Measurements from ENCODE around the gene IRX2.
A peak's percentile ranks its signal among the peaks of the same experiment; 100 is the strongest.

The IRX2 gene

GRCh38 chr5:2741956-2742355 is 9.5 kb downstream of the IRX2 start:
- Histone ChIP-seq H3K79me1 (replicated peaks; ENCODE audit: low read length, poor library complexity, severe bottlenecking) (no peaks in the 10 kb centered on the region), H3K4me1 (ENCODE audit: control insufficient read depth, insufficient read depth, low read depth, low read length) (peaks cover 5% of the 10 kb centered on the region), H2AFZ (ENCODE audit: low read depth, low read length) (no peak overlapping the region), H3K4me3 (ENCODE audit: insufficient read depth in 1 of 2, low read depth in 1 of 2, low read length in 2 of 2) (no peak overlapping the region), H2BK12ac (ENCODE audit: low read length in 2 of 2) (no peak overlapping the region), H2BK15ac (ENCODE audit: low read depth, poor library complexity, severe bottlenecking) (no peak overlapping the region), H3K9ac (ENCODE audit: low read length) (no peak overlapping the region), H2BK120ac (ENCODE audit: low read depth, low read length) (no peak overlapping the region), H2BK5ac (ENCODE audit: low read depth, low read length, poor library complexity, severe bottlenecking) (no peak overlapping the region), H3K18ac (ENCODE audit: low read depth in 1 of 2, low read length in 2 of 2) (no peak overlapping the region), H3K27ac (ENCODE audit: low read length, poor library complexity, severe bottlenecking) (no peak overlapping the region), H3K14ac (ENCODE audit: low read length in 2 of 2) (no peak overlapping the region), H3K9me3 (ENCODE audit: control insufficient read depth, low read length) (peaks cover under 1% of the 10 kb centered on the region), H3K27me3 (ENCODE audit: control insufficient read depth in 1 of 2, insufficient read depth in 1 of 2, low read length in 2 of 2) (peaks cover 0 to 51% of the 10 kb centered on the region in 2 experiments), H4K91ac (ENCODE audit: low read length) (no peak overlapping the region), H2AK5ac (ENCODE audit: low read length, severe bottlenecking) (no peak overlapping the region), H3K4ac (ENCODE audit: low read depth in 1 of 2, low read length in 2 of 2) (no peak overlapping the region), H3K36me3 (ENCODE audit: control insufficient read depth in 1 of 2, insufficient read depth in 2 of 2, low read depth in 1 of 2, low read length in 2 of 2) (peaks cover 0 to 12% of the 10 kb centered on the region in 2 experiments), H4K8ac (ENCODE audit: low read length) (no peak overlapping the region), H3K4me2 (ENCODE audit: low read length, poor library complexity, severe bottlenecking) (no peak overlapping the region), H3K23ac (ENCODE audit: low read length in 2 of 2) (no peak overlapping the region)
- WGBS, result 55% methylated on average over 3 of the region's 3 CpGs
- DNase-seq, result no peak

DNA sequence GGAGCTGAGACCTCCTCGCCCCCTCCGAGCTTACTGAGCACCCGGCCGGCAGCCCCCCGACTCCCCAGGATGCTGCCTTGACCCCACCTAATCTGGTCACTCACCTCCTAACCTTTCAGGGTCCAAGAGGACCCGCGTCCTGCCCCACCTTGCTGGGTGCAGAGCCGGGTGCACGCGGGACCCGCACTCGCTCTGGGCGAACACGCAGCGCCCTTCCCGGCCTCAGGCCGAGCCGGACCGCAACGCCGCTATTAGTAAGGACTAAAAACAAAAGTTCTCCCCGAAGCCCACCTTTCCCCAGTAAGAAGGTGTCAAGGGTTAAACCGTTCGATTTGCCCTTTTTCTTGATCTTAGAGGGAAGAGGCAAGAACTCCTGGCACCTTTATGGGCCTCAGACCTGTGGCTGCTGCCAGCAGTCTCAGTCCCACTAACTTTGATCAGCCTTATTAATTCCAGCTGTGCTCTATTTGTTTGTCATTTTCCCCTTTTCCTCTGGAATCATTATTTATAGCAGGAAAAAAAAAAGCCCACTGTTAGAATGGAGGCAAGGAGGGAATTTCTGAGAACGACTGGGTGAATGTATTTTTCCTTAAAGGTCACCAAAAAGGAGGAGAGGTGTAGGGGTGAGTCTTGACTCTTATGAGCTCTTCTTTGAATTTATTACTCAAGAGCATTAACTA is 10.5 kb downstream of the IRX2 start:
- H3K4me1 ChIP-seq (ENCODE audit: control insufficient read depth, insufficient read depth, low read depth, low read length), result peaks cover 5% of the 10 kb centered on the region
- no peak overlapping the region for H3K9ac ChIP-seq (ENCODE audit: low read length)
- H3K27me3 ChIP-seq (ENCODE audit: control insufficient read depth in 1 of 2, insufficient read depth in 1 of 2, low read length in 2 of 2), result peaks cover 0 to 51% of the 10 kb centered on the region in 2 experiments
- H3K9me3 ChIP-seq (ENCODE audit: control insufficient read depth, low read length), result peaks cover 4% of the 10 kb centered on the region
- H2AK5ac ChIP-seq (ENCODE audit: low read length, severe bottlenecking), result no peak overlapping the region
- no peak overlapping the region for H3K4me3 ChIP-seq (ENCODE audit: insufficient read depth in 1 of 2, low read depth in 1 of 2, low read length in 2 of 2)
- DNase-seq, result no peak
- peaks cover 0 to 12% of the 10 kb centered on the region in 2 experiments for H3K36me3 ChIP-seq (ENCODE audit: control insufficient read depth in 1 of 2, insufficient read depth in 2 of 2, low read depth in 1 of 2, low read length in 2 of 2)
- H2BK15ac ChIP-seq (ENCODE audit: low read depth, poor library complexity, severe bottlenecking), result no peak overlapping the region
- H3K18ac ChIP-seq (ENCODE audit: low read depth in 1 of 2, low read length in 2 of 2), result no peak overlapping the region
- no peak overlapping the region for H3K23ac ChIP-seq (ENCODE audit: low read length in 2 of 2)
- 18% methylated on average over 24 of the region's 25 CpGs for WGBS
- no peak overlapping the region for H3K14ac ChIP-seq (ENCODE audit: low read length in 2 of 2)
- no peak overlapping the region for H3K4ac ChIP-seq (ENCODE audit: low read depth in 1 of 2, low read length in 2 of 2)
- no peak overlapping the region for H3K27ac ChIP-seq (ENCODE audit: low read length, poor library complexity, severe bottlenecking)
- no peak overlapping the region for H2BK120ac ChIP-seq (ENCODE audit: low read depth, low read length)
- no peak overlapping the region for H2AFZ ChIP-seq (ENCODE audit: low read depth, low read length)
- H3K4me2 ChIP-seq (ENCODE audit: low read length, poor library complexity, severe bottlenecking), result no peak overlapping the region
- H2BK12ac ChIP-seq (ENCODE audit: low read length in 2 of 2), result no peak overlapping the region
- H4K8ac ChIP-seq (ENCODE audit: low read length), result no peak overlapping the region
- H2BK5ac ChIP-seq (ENCODE audit: low read depth, low read length, poor library complexity, severe bottlenecking), result no peak overlapping the region
- no peaks in the 10 kb centered on the region for H3K79me1 ChIP-seq (replicated peaks; ENCODE audit: low read length, poor library complexity, severe bottlenecking)
- no peak overlapping the region for H4K91ac ChIP-seq (ENCODE audit: low read length)

GRCh38 chr5:2740051-2740875 is 11.2 kb downstream of the IRX2 start:
- no peak overlapping the region for H2BK120ac ChIP-seq (ENCODE audit: low read depth, low read length)
- no peak overlapping the region for H3K18ac ChIP-seq (ENCODE audit: low read depth in 1 of 2, low read length in 2 of 2)
- peaks cover 0 to 5% of the 10 kb centered on the region in 2 experiments for H3K36me3 ChIP-seq (ENCODE audit: control insufficient read depth in 1 of 2, insufficient read depth in 2 of 2, low read depth in 1 of 2, low read length in 2 of 2)
- no peak overlapping the region for H2BK15ac ChIP-seq (ENCODE audit: low read depth, poor library complexity, severe bottlenecking)
- 7% methylated on average over 55 of the region's 59 CpGs for WGBS
- no peak overlapping the region for H3K4me2 ChIP-seq (ENCODE audit: low read length, poor library complexity, severe bottlenecking)
- no peak overlapping the region for H2AK5ac ChIP-seq (ENCODE audit: low read length, severe bottlenecking)
- H3K9ac ChIP-seq (ENCODE audit: low read length), result peak overlapping the region; percentile 65
- DNase-seq, result no peak
- H3K4me3 ChIP-seq (ENCODE audit: insufficient read depth in 1 of 2, low read depth in 1 of 2, low read length in 2 of 2), result peak overlapping the region in 1 of 2 experiments; percentile 76
- H3K4ac ChIP-seq (ENCODE audit: low read depth in 1 of 2, low read length in 2 of 2), result no peak overlapping the region
- no peak overlapping the region for H2BK12ac ChIP-seq (ENCODE audit: low read length in 2 of 2)
- H4K8ac ChIP-seq (ENCODE audit: low read length), result no peak overlapping the region
- H3K79me1 ChIP-seq (replicated peaks; ENCODE audit: low read length, poor library complexity, severe bottlenecking), result no peaks in the 10 kb centered on the region
- H3K4me1 ChIP-seq (ENCODE audit: control insufficient read depth, insufficient read depth, low read depth, low read length), result peaks cover 5% of the 10 kb centered on the region
- H2BK5ac ChIP-seq (ENCODE audit: low read depth, low read length, poor library complexity, severe bottlenecking), result no peak overlapping the region
- no peak overlapping the region for H2AFZ ChIP-seq (ENCODE audit: low read depth, low read length)
- peaks cover 0 to 51% of the 10 kb centered on the region in 2 experiments for H3K27me3 ChIP-seq (ENCODE audit: control insufficient read depth in 1 of 2, insufficient read depth in 1 of 2, low read length in 2 of 2)
- H3K27ac ChIP-seq (ENCODE audit: low read length, poor library complexity, severe bottlenecking), result no peak overlapping the region
- no peak overlapping the region for H4K91ac ChIP-seq (ENCODE audit: low read length)
- H3K9me3 ChIP-seq (ENCODE audit: control insufficient read depth, low read length), result peaks cover 4% of the 10 kb centered on the region
- H3K14ac ChIP-seq (ENCODE audit: low read length in 2 of 2), result no peak overlapping the region
- no peak overlapping the region for H3K23ac ChIP-seq (ENCODE audit: low read length in 2 of 2)

GRCh38 chr5:2739360-2740050 is 12.0 kb downstream of the IRX2 start:
- no peak overlapping the region for H2BK5ac ChIP-seq (ENCODE audit: low read depth, low read length, poor library complexity, severe bottlenecking)
- H3K4me2 ChIP-seq (ENCODE audit: low read length, poor library complexity, severe bottlenecking), result peak overlapping the region; percentile 76
- H4K91ac ChIP-seq (ENCODE audit: low read length), result no peak overlapping the region
- H3K9me3 ChIP-seq (ENCODE audit: control insufficient read depth, low read length), result peaks cover 4% of the 10 kb centered on the region
- no peak overlapping the region for H2BK120ac ChIP-seq (ENCODE audit: low read depth, low read length)
- no peak overlapping the region for H2AK5ac ChIP-seq (ENCODE audit: low read length, severe bottlenecking)
- peaks cover 0 to 5% of the 10 kb centered on the region in 2 experiments for H3K36me3 ChIP-seq (ENCODE audit: control insufficient read depth in 1 of 2, insufficient read depth in 2 of 2, low read depth in 1 of 2, low read length in 2 of 2)
- DNase-seq, result no peak
- H3K9ac ChIP-seq (ENCODE audit: low read length), result peak overlapping the region; percentile 65
- no peaks in the 10 kb centered on the region for H3K79me1 ChIP-seq (replicated peaks; ENCODE audit: low read length, poor library complexity, severe bottlenecking)
- no peak overlapping the region for H4K8ac ChIP-seq (ENCODE audit: low read length)
- H3K4me3 ChIP-seq (ENCODE audit: insufficient read depth in 1 of 2, low read depth in 1 of 2, low read length in 2 of 2), result peak overlapping the region; percentile 41 to 76
- H2BK12ac ChIP-seq (ENCODE audit: low read length in 2 of 2), result no peak overlapping the region
- H2AFZ ChIP-seq (ENCODE audit: low read depth, low read length), result peak overlapping the region; percentile 7
- no peak overlapping the region for H3K18ac ChIP-seq (ENCODE audit: low read depth in 1 of 2, low read length in 2 of 2)
- H3K14ac ChIP-seq (ENCODE audit: low read length in 2 of 2), result no peak overlapping the region
- no peak overlapping the region for H3K4ac ChIP-seq (ENCODE audit: low read depth in 1 of 2, low read length in 2 of 2)
- H3K23ac ChIP-seq (ENCODE audit: low read length in 2 of 2), result no peak overlapping the region
- WGBS, result 3% methylated on average over 54 of the region's 68 CpGs
- peaks cover 5% of the 10 kb centered on the region for H3K4me1 ChIP-seq (ENCODE audit: control insufficient read depth, insufficient read depth, low read depth, low read length)
- peaks cover 0 to 51% of the 10 kb centered on the region in 2 experiments for H3K27me3 ChIP-seq (ENCODE audit: control insufficient read depth in 1 of 2, insufficient read depth in 1 of 2, low read length in 2 of 2)
- no peak overlapping the region for H3K27ac ChIP-seq (ENCODE audit: low read length, poor library complexity, severe bottlenecking)
- H2BK15ac ChIP-seq (ENCODE audit: low read depth, poor library complexity, severe bottlenecking), result no peak overlapping the region
